Gastroesophageal sphincter (tissue), 4 donors: Measurements from ENCODE around the gene ITIH1. TPM values are rescaled to one million over a fixed set of nuclear protein-coding genes. Genes with fewer than 3 reads are reported as not detected.

ENCODE experiments used
- ATAC-seq: fragments of 150-250 bp; one replicate; pipeline ENCODE4 v1.9.1; 2016; ENCODE audit warnings: mild to moderate bottlenecking, moderate library complexity
- H3K27ac ChIP-seq, 4 donors: fragments of 200-600 bp; sonication (generic) in 3 of 4; 1 replicate in 3 of 4; 2 replicates in 1 of 4; pipeline ENCODE4 v1.5.1; 2016 to 2019
- H3K27me3 ChIP-seq: fragments of 200-600 bp; sonication (generic); one replicate; pipeline ENCODE4 v1.5.1; 2019
- H3K36me3 ChIP-seq, 2 donors: fragments of 200-600 bp; sonication (generic); one replicate each; pipeline ENCODE4 v1.5.1; 2019; ENCODE audit warnings: control low read depth in 1 of 2
- H3K4me1 ChIP-seq, 3 donors: fragments of 200-600 bp; sonication (generic); 1 replicate in 2 of 3; 2 replicates in 1 of 3; pipeline ENCODE4 v1.5.1; 2016 to 2019; ENCODE audit warnings: control low read depth in 2 of 3
- H3K4me3 ChIP-seq, 2 donors: fragments of 200-600 bp; sonication (generic); one replicate each; pipeline ENCODE4 v1.5.1; 2019; ENCODE audit warnings: mild to moderate bottlenecking in 1 of 2, moderate library complexity in 1 of 2
- H3K9me3 ChIP-seq, 3 donors: fragments of 200-600 bp; sonication (generic); one replicate each; pipeline ENCODE4 v1.5.1; 2017 to 2019; ENCODE audit warnings: control low read depth in 2 of 3
- CTCF ChIP-seq, 4 experiments: fragments of 200-600 bp in 2 of 4; fragments of 450-650 bp in 2 of 4; sonication (generic) in 1 of 4; IDR thresholded peaks; one replicate each; pipeline ENCODE4 v1.5.1; 2017 to 2019; ENCODE audit warnings: antibody characterized with exemption in 4 of 4, mild to moderate bottlenecking in 2 of 4, moderate library complexity in 2 of 4
- EP300 ChIP-seq: sonication (generic); formaldehyde crosslinking; IDR thresholded peaks from one replicate; pipeline ENCODE4 v1.6.1; 2017; ENCODE audit warnings: antibody characterized with exemption, mild to moderate bottlenecking
- POLR2A ChIP-seq, 2 donors: fragments of 450-650 bp; IDR thresholded peaks; one replicate each; pipeline ENCODE4 v1.6.1; 2017; ENCODE audit warnings: antibody characterized with exemption in 2 of 2, mild to moderate bottlenecking in 2 of 2, moderate library complexity in 1 of 2
- POLR2AphosphoS5 ChIP-seq: sonication (generic); formaldehyde crosslinking; IDR thresholded peaks from one replicate; pipeline ENCODE4 v1.6.1; 2017; ENCODE audit warnings: antibody characterized with exemption
- WGBS, 2 donors: methylation state at CpG; one replicate each; pipeline ENCODE4 v1.1.5; 2018; ENCODE audit warnings: low coverage in 1 of 2; 5-methylcytosine and 5-hydroxymethylcytosine counted together
- total RNA-seq, 4 donors: library from RNA; depleted of rRNA; stranded (reverse); fragments of >200 nt; gene quantifications; one replicate each; pipeline ENCODE4 v1.1.0, GENCODE V29; 2016

Gene ITIH1
- total RNA-seq, 4 donors from 2014 or later, result not detected

GRCh38 chr3:52754373-52754772, 23.0 kb upstream of the ITIH1 start:
- Histone ChIP-seq H3K4me1 (no peaks in the 10 kb centered on the region), H3K36me3 (peaks cover 0 to 96% of the 10 kb centered on the region in 2 donors), H3K9me3 (no peaks in the 10 kb centered on the region), H3K4me3 (no peak overlapping the region), H3K27me3 (no peaks in the 10 kb centered on the region), H3K27ac (no peak overlapping the region)
- 89 to 91% methylated on average over 4 of the region's 4 CpGs for WGBS, 2 donors
- TF ChIP-seq POLR2AphosphoS5 (no peak), CTCF (IDR thresholded peaks at IDR 0.05) (no peak), EP300 (no peak), POLR2A (IDR thresholded peaks at IDR 0.05) (no peak)
- ATAC-seq, result no peak

GRCh38 chr3:52756141-52756540, 21.3 kb upstream of the ITIH1 start:
- no peak for TF ChIP-seq POLR2A (IDR thresholded peaks at IDR 0.05)
- no peak for TF ChIP-seq POLR2AphosphoS5
- TF ChIP-seq EP300, result no peak
- no peak for TF ChIP-seq CTCF (IDR thresholded peaks at IDR 0.05)
- no peaks in the 10 kb centered on the region for H3K9me3 ChIP-seq
- H3K36me3 ChIP-seq, result peaks cover 0 to 96% of the 10 kb centered on the region in 2 donors
- 88 to 91% methylated on average over 1 of the region's 1 CpG for WGBS, 2 donors
- no peak overlapping the region for H3K4me3 ChIP-seq
- no peak overlapping the region for H3K27ac ChIP-seq
- no peaks in the 10 kb centered on the region for H3K27me3 ChIP-seq
- H3K4me1 ChIP-seq, result no peaks in the 10 kb centered on the region
- ATAC-seq, result no peak

- H3K27me3 ChIP-seq, result no peaks in the 10 kb centered on the region
- WGBS, 2 donors, result 73 to 85% methylated on average over 2 of the region's 2 CpGs
- H3K27ac ChIP-seq, result no peak overlapping the region
- no peak for ATAC-seq
- peaks cover 0 to 100% of the 10 kb centered on the region in 2 donors for H3K36me3 ChIP-seq
- H3K9me3 ChIP-seq, result no peaks in the 10 kb centered on the region
- no peak for TF ChIP-seq POLR2A (IDR thresholded peaks at IDR 0.05)
- TF ChIP-seq POLR2AphosphoS5, result no peak
- TF ChIP-seq EP300, result no peak
- TF ChIP-seq CTCF (IDR thresholded peaks at IDR 0.05), result no peak
- H3K4me3 ChIP-seq, result no peak overlapping the region
- no peaks in the 10 kb centered on the region for H3K4me1 ChIP-seq
Observed at GRCh38 chr3:52763466-52763865, 13.9 kb upstream of the ITIH1 start.

GRCh38 chr3:52769786-52770455, 7.5 kb upstream of the ITIH1 start:
- Histone ChIP-seq H3K9me3 (no peaks in the 10 kb centered on the region), H3K4me3 (peak overlapping the region; percentile 75 to 97), H3K4me1 (peaks cover 0 to 24% (median 6%) of the 10 kb centered on the region in 3 donors), H3K27ac (peak overlapping the region in 2 of 4 donors; percentile 81 to 83), H3K27me3 (no peaks in the 10 kb centered on the region), H3K36me3 (peaks cover 0 to 35% of the 10 kb centered on the region in 2 donors)
- ATAC-seq, result no peak
- 17 to 18% methylated on average over 12 to 13 of the region's 13 CpGs for WGBS, 2 donors
- no peak for TF ChIP-seq CTCF (IDR thresholded peaks at IDR 0.05)
- TF ChIP-seq EP300, result no peak
- no peak for TF ChIP-seq POLR2AphosphoS5
- TF ChIP-seq POLR2A (IDR thresholded peaks at IDR 0.05), result no peak
